GM19372 (cell line): Measurements from ENCODE around the gene RAB5B.
A peak's percentile ranks its signal among the peaks of the same experiment; 100 is the strongest.
"Not testable (repeated sequence)": the region's sequence is repeated elsewhere in the genome, so short reads cannot be mapped to it uniquely, and the experiment has no call there.

Source experiments
- ATAC-seq: cut with Tn5 transposase; IDR thresholded peaks from one replicate; pipeline ENCODE4 v1.9.1; 2021; ENCODE audit warnings: mild to moderate bottlenecking, low read depth, moderate library complexity; ENCODE audit not compliant: unreplicated experiment

The RAB5B gene

DNA sequence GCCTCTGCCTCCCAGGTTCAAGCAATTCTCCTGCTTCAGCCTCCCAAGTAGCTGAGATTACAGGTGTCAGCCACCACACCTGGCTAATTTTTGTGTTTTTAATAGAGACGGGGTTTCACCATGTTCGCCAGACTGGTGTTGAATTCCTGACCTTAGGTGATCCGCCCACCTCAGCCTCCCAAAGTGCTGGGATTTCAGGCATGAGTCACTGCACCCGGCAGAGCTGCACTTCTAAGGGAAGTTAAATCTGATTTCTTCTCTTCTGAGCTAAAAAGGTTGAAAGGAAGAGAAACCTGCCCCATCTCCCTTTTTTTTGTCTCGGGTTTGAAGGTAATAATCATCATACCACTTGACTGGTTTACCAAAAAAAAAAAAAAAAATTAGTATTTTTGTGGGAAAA, 8.0 kb downstream of the RAB5B start:
- not testable (repeated sequence) for ATAC-seq

DNA sequence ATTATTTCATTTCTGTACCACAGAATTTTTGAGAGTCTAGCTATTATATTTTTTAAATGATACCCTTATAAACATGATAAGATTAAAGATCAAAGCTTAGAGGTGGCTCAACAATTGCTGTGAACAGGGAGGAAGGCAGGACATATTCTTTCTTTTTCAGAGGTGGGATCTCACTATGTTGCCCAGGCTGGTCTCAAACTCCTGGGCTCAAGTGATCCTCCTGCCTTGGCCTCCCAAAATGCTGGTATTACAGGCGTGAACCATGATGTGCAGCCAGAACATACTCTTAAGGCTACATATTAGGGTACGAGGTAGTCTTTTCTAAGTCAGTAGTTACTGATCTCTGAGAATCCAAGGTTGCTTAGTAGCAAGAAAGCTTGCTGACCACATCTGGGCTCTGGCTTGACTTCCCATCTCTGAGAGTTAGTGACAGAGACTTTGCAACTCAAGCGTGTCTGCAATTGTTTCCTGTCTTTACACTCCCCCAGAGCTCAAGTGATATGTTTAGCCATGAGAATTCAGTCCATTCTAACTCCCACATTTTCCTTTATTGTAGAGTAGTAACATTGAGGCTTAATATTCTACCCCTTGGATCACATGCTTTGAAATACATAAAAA, 8.6 kb downstream of the RAB5B start:
- peak; percentile 76 for ATAC-seq

DNA sequence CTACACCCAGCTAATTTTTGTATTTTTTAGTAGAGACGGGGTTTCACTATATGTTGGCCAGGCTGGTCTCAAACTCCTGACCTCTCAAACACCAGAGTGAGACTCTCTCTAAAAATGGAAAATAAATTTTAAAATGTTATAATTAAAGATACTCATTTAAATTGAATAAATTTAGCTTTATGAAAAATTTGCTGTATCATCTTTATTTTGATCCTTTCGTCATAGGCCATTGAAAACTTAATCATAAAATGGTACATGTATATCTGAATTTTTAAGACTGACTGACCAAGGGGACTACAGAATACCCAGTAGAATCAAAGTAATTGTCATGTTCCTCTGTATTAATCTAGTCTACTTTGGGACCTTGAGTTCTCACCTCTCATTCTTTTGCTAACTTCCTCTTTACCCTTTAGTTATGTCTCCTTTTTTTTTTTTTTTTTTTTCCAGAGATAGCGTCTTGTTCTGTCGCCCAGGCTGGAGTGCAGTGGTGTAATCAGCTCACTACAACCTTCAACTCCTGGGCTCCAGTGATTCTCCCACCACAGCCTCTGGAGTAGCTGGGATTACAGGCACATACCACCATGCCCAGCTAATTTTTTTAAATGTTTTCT, 9.5 kb downstream of the RAB5B start:
- no peak for ATAC-seq

DNA sequence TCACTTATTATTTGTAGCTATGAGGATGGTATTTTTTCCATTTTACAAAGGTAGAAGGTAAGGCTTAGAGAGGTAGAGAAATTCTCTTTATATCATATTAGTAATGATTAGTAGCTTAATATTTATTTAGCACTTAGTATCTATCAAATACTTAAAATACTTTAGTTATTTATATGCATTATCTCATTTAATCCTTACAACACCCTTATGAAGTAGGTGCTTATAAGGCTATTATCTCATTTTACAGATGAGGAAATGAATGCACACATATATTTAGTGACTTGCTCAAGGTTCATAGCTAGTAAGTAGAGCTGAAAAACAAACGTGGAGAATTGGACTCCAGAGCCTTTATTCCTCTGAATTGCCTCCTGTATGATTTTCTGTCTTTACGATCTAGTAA, 11.0 kb downstream of the RAB5B start:
- ATAC-seq: no peak

DNA sequence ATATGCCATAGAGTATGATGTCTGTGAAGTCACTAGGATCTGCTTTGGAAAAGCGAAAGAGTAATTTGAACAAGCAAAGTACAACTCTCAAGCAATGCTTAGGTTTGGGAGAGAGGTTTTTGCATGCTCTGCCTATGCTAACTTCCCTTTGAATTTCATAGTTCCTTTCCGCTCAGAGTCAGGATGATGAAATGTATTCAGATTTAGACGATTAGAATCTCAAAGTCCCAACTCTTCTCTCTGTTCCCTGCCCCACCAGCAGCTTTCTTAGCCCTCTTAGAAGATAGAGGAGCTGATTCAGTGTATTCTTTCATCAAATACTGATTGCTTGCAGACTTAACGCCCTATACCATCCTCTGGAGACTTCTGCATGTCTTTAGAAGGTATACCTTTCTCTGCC, 11.5 kb downstream of the RAB5B start:
- ATAC-seq: no peak

DNA sequence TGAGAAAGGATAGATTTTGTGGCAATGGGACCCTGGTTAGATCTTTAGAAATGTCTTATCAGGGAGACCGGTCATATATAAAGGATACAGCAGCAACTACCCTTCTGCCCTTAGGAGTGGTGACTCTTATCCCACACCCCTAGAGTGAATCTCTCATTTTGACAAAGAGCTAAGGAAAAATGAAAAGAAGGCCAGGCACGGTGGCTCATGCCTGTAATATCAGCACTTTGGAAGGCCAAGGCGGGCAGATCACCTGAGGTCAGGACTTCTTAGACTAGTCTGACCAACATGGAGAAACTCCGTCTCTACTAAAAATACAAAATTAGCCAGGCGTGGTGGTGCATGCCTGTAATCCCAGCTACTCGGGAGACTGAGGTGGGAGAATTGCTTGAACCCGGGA, 12.1 kb downstream of the RAB5B start:
- not testable (repeated sequence) for ATAC-seq

DNA sequence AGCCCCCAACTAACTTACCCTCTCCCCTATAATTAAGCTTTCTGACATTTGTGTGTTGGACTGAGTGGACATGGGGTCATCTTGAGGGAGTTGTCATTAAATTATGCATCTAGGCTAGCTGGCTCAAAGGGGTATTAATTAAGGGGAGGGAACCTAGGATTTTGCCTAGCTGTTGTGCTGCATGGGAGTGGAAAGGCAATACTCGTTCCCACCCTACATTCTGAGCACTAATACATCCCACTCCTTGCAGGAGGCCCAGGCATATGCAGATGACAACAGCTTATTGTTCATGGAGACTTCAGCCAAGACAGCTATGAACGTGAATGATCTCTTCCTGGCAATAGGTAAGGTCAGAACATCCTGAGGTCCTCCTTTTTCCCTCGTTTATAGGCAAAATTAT, 17.2 kb downstream of the RAB5B start:
- no peak for ATAC-seq

DNA sequence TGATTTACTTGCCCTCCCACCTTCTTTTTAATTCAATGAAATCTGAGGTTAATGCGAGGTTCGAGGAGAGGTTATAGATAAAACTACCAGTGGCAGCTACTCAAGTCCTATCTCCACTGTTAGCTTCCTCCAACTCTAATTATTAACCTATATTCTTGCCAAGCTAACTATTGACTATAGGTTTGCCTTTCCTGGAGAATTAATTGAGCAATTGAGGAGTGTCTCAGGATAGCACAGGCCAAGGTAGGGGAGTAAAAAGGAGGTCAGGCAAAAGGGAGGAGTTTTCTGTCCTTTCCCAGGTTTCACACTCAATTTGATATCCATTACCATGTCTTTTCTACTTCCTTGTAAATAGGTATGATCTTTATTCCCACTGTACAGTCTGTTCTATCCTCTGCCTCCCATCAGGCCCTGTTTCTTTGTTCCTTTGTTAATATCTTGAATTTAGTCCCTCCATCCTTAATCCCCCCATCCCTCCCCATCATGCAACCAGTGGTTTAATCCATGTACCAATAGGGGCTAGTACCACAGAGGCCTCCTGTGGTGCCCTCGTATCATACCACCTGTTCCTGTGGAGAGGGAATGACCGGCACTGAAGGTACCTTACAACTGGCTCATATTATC, 19.5 kb downstream of the RAB5B start:
- no peak for ATAC-seq

DNA sequence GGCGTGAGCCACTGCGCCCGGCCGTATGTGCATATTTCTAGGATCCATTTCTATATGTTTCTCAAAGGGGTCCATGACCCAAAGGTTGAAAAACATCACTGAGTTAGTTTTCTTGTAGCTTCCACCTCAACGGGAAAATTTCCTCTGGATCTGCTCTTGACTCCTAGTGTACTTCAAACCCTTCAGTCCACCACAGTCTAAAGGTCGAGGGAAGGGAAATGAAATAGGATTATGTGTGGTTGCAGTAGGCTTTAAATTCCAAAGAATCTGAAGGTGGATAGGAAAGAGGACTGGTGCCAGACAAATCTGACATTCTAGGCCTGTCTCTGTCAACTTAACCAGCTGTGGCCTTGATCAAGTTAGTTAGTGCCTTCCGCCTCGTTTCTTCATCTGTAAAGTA, 21.5 kb downstream of the RAB5B start:
- ATAC-seq: no peak

DNA sequence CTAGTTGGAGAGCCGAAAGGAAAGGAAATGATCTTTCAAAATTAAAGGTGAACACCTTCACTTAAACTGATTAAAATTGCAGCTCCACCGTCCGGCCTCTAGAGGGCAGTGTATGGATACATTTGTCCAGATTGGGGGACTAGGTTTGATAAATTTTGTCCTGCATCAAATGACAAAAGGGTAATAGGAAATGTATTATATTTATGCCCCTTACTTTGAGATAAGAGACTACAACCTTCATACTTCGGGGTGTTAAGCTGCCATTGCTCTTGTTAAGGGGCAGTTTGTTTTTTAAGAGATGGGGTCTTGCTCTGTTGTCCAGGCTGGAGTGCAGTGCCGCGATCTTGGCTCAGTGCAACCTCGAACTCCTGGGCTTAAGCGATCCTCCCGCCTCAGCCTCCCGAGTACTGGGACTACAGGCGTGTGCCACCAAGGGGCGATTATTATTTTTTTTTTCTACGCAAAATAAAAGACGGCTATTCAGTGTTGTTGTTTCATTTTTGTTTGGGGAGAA, 22.4 kb downstream of the RAB5B start:
- ATAC-seq: no peak

DNA sequence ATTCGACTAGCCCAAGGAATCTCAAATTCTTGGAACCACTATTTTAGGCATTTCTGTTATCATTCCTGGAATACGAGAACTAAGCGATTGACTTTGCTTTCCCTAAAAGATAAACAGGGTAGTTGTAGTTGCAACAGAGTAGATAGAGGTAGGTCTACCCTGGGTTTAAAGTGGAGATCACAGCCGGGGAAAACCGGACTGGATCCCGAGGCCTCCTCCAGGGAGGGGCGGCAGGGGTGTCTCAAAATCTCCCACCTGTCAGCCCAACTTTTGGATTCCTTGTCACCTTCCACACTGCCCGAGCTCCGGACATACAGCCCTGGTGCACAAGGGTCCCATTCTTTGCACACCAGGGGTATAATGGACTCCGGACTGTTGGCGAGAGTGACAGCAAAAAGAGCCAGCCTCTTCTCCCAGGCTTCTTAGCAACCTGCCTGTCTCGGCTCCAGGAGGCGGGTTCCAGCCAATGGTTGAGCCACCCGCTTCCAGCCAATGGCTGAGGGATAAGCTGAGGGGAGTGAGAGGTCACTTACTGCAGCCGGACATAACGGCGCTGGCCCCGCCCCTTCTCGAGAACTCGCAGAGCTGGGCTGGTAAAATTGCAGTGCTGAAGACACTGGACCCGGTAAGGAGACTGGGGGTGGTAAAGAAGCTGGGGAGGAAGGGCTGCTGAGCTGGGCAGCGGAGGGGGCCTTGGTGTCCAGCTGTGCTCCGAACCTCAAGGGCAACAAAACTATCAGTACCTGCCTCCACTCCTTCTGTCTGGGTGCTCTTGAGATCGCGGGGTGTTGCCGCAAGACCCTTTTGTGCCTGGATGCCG, 23.0 kb downstream of the RAB5B start, which contains the start of gene SUOX:
TSS of gene SUOX (plus strand) at position 562 of the 820 bp plus-strand sequence. CDS start 4,946 bp downstream, outside the sequence.
- ATAC-seq: peak; percentile 99

DNA sequence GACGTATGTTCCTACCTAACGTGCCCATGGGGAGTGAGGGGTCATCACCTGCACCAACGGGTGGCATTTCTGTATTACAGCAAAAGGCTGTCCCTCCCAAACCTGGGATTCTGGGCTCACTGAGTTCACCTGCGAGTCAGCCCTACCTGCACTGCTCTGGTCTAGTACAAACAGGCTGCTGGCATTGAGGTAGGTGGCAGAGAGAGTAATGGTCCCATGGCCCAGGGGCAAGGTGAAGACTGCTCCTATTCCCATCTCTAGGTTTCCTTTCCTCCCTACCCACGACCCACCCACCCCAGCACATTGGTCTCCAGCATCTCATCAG, 23.6 kb downstream of the RAB5B start:
- no peak for ATAC-seq

DNA sequence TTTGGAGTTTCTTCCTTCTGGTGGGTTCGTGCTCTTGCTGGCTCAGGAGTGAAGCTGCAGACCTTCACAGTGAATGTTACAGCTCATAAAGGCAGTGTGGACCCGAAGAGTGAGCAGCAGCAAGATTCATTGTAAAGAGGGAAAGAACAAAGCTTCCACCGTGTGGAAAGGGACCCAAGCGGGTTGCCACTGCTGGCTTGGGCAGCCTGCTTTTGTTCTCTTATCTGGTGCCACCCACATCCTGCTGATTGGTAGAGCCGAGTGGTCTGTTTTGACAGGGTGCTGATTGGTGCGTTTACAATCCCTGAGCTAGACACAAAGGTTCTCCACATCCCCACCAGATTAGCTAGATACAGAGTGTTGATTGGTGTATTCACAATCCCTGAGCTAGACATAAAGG, 25.6 kb downstream of the RAB5B start:
- not testable (repeated sequence) for ATAC-seq

DNA sequence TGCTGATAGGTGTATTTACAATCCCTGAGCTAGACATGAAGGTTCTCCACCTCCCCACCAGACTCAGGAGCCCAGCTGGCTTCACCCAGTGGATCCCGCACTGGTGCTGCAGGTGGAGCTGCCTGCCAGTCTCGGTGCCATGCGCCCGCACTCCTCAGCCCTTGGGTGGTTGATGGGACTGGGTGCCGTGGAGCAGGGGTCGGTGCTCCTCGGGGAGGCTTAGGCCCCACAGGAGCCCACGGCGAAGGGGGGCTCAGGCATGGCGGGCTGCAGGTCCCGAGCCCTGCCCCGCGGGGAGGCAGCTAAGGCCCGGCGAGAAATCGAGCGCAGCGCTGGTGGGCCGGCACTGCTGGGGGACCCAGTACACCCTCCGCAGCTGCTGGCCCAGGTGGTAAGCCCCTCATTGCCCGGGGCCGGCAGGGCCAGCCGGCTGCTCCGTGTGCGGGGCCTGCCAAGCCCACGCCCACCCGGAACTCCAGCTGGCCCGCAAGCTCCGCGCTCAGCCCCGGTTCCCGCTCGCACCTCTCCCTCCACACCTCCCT, 26.2 kb downstream of the RAB5B start:
- not testable (repeated sequence) for ATAC-seq

DNA sequence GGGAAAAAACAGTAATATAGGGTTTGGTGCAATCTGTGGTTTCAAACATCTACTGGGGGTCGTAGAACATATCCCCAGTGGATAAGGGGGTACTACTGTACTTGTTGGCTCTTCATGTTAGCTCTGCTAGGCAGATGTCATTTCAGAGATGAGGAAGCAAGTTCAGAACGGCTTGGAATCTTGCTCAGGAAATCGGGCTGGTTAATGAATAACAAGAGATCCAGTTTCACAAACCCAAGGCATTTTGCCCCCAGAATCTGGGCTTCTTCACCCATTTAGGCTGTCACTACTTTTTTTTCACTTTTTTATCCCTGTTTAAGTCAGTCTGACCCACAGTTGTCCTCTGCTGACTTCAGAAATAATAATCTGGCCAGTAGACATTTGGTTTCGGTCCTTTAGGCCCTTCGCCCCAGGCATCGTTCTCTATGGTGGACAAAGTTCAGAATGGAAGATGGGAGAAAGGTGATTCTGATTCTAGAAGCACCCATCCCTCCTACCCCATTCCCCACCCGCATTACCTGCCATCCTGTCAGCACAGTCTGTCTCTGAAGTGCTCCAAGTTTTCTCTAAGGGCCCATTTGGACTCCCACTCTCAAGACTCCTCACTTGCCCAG, 27.7 kb downstream of the RAB5B start:
- ATAC-seq: no peak

DNA sequence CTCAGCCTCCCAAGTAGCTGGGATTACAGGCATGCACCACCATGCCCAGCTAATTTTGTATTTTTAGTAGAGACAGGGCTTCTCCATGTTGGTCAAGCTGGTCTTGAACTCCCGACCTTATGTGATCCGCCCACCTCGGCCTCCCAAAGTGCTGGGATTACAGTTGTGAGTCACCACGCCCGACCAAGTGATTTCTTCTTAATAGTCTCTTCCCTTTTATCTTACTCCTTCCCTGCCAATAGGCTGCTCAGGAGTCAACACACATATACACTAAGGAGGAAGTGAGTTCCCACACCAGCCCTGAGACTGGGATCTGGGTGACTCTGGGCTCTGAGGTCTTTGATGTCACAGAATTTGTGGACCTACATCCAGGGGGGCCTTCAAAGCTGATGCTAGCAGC, 29.5 kb downstream of the RAB5B start:
- ATAC-seq: not testable (repeated sequence)

DNA sequence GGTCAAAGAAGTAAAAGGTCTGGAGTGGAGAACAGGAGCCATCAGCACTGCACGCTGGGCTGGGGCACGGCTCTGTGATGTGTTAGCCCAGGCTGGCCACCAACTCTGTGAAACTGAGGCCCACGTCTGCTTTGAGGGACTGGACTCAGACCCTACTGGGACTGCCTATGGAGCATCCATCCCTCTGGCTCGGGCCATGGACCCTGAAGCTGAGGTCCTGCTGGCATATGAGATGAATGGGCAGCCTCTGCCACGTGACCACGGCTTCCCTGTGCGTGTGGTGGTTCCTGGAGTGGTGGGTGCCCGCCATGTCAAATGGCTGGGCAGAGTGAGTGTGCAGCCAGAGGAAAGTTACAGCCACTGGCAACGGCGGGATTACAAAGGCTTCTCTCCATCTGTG, 30.3 kb downstream of the RAB5B start:
- ATAC-seq: no peak

DNA sequence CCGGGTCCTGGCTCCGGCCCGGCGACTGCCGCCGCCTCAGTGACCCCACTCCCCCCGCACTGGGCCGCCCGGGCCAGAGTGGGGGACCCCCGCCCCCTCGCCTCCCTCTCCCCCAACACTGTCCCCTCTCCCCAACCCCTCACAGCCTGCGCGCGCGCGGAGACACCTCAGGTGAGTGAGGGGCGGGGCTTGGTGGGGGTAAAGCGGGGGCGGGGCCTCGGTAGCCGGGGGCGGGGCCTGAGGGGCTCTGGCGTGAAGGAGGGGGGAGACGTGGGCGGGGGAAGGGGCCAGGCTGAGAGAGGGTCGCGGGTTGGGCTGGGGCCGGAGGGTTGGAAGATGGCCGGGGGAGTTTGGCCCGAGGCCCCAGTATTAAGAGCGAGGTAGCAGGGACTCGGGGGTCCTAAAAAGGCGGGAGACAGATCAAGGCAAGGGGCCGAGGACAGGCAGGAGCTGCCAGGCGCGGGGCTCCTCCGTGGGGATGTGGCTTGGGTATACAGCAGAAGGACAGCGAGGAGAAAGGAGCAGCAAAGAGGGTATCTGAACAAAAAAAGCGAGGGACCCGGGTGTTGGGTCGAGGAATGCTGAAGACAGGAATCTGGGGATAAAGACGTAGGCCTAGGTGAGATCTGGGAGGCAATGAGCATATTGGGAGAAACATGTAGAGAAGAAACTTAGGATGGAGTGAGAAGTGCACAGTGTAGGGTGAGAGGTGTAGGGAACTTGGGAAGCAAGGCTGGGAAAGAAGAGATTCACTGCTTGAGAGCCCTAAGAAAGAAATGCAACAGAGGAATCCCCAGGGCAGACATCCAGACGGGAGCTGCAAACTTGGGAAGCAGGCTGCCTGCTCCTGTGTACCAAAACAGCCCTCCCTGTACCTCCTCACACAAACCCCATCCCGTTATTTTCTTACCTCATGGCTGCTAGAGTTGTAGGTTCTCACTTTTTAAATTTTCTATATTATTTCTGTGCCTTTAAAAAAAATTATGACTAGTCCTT, 34.0 kb downstream of the RAB5B start:
- ATAC-seq: peak; percentile 40

DNA sequence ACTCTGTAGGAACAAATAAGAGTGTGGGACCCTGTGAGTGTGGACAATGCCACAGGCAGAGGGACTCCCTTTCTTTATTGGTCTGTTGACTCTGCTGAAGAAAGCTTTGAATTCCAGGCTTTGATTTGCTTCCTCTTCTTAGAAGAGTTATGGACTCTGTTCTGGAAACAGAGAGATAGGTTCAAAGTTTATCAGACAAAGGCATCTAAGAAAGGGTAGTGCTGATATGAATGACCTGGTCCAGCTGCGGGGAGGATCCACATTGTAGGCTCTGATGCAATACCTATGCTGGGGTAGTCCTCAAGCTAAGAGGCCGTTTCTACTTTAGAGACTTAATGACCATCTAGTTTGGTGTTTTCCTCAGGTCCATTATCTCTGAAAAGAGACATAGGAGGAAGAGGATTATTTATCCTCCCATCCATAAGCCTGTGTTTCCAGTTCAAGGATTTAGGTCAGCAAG, 36.3 kb downstream of the RAB5B start:
- ATAC-seq: no peak
